GM10248 (cell line): ENCODE data around the gene NDE1.
"Not testable (repeated sequence)": the region's sequence is repeated elsewhere in the genome, so short reads cannot be mapped to it uniquely, and the experiment has no call there.

Experiments used
- CTCF ChIA-PET: fragments of 300-600 bp; sonication (Branson Sonifier 250); formaldehyde crosslinking; extraction: SDS; loops from one replicate; lab custom pipeline; 2021; ENCODE audit warnings: antibody characterized with exemption; lab: Yijun Ruan, JAX
- POLR2A ChIA-PET: fragments of 350-650 bp; sonication (Branson Sonifier 250); formaldehyde crosslinking; extraction: SDS; loops from one replicate; lab custom pipeline; 2020; ENCODE audit warnings: antibody characterized with exemption; lab: Yijun Ruan, JAX
- DNase-seq: peaks from one replicate; pipeline ENCODE4 v3.0.0; 2012; ENCODE audit errors: extremely low spot score
- CTCF ChIP-seq: IDR thresholded peaks from 2 replicates; pipeline ENCODE4 v1.5.1; 2012; ENCODE audit warnings: mild to moderate bottlenecking, low read depth; ENCODE audit errors: extremely low read depth, missing control alignments, control extremely low read depth

The NDE1 gene

GRCh38 chr16:15658556-15658955, 8.5 kb downstream of the NDE1 start:
- TF ChIP-seq CTCF, result no peak
- DNase-seq, result no peak
- POLR2A ChIA-PET, result interaction anchor here (0.7 to 1.0 kb wide), 2 partner anchors 17 to 536 kb away, joined by 4 to 7 read pairs; no protein-coding TSS in a partner anchor
- CTCF ChIA-PET, result interaction anchor here (1.1 to 2.3 kb wide), 3 partner anchors 13 to 46 kb away, joined by 3 to 9 read pairs (median 4); no protein-coding TSS in a partner anchor

GRCh38 chr16:15660203-15660601, 10.2 kb downstream of the NDE1 start:
- TF ChIP-seq CTCF, result no peak
- POLR2A ChIA-PET, result no interaction called here
- CTCF ChIA-PET, result interaction anchor here (1.0 to 2.0 kb wide), 2 partner anchors 10 to 41 kb away, joined by 3 to 13 read pairs; no protein-coding TSS in a partner anchor
- DNase-seq, result no peak

- TF ChIP-seq CTCF, result no peak
- CTCF ChIA-PET, result interaction anchor here (1.4 kb wide), 2 partner anchors 12 to 22 kb away, joined by 3 read pairs; partner anchors contain the start of gene MARF1
- POLR2A ChIA-PET, result no interaction called here
- DNase-seq, result no peak
These were observed 15.1 kb downstream of the NDE1 start for GRCh38 chr16:15665107-15665506.

GRCh38 chr16:15667091-15667742, 17.2 kb downstream of the NDE1 start:
- no peak for DNase-seq
- ChIA-PET POLR2A (no interaction called here), CTCF (interaction anchor here (1.1 kb wide), 1 partner anchor 11 kb away, joined by 3 read pairs; no protein-coding TSS in a partner anchor)
- no peak for TF ChIP-seq CTCF

- ChIA-PET CTCF (interaction anchor here (1.0 to 3.4 kb wide), 5 partner anchors 10 to 244 kb away, joined by 3 to 13 read pairs (median 9); no protein-coding TSS in a partner anchor), POLR2A (no interaction called here)
- DNase-seq, result no peak
- no peak for TF ChIP-seq CTCF
These were observed 21.6 kb downstream of the NDE1 start for GRCh38 chr16:15671530-15672117.

GRCh38 chr16:15672127-15672513, 22.1 kb downstream of the NDE1 start:
- DNase-seq, POLR2A ChIA-PET: not testable (repeated sequence)
- CTCF ChIA-PET, result interaction anchor here (1.0 to 3.4 kb wide), 5 partner anchors 9 to 244 kb away, joined by 3 to 13 read pairs (median 9); no protein-coding TSS in a partner anchor

- DNase-seq, result no peak
- no peak for TF ChIP-seq CTCF
- CTCF ChIA-PET, result interaction anchor here (1.0 to 2.8 kb wide), 4 partner anchors 9 to 245 kb away, joined by 3 to 12 read pairs (median 6); no protein-coding TSS in a partner anchor
- POLR2A ChIA-PET, result no interaction called here
These were observed 22.6 kb downstream of the NDE1 start for GRCh38 chr16:15672514-15673167.
